GM08714 (cell line): ENCODE data around the gene SQOR.
A peak's percentile ranks its signal among the peaks of the same experiment; 100 is the strongest.

ENCODE experiments used
- H3K4me3 ChIP-seq: fragments of 200-500 bp; sonication (Bioruptor generic); 2 replicates; pipeline ENCODE4 v1.5.1; 2014; ENCODE audit warnings: mild to moderate bottlenecking, low read length, inconsistent platforms
- ZNF274 ChIP-seq: IDR thresholded peaks from 2 replicates; pipeline ENCODE4 v1.6.1; 2012; ENCODE audit warnings: mild to moderate bottlenecking, low read depth, low read length

Gene SQOR

DNA sequence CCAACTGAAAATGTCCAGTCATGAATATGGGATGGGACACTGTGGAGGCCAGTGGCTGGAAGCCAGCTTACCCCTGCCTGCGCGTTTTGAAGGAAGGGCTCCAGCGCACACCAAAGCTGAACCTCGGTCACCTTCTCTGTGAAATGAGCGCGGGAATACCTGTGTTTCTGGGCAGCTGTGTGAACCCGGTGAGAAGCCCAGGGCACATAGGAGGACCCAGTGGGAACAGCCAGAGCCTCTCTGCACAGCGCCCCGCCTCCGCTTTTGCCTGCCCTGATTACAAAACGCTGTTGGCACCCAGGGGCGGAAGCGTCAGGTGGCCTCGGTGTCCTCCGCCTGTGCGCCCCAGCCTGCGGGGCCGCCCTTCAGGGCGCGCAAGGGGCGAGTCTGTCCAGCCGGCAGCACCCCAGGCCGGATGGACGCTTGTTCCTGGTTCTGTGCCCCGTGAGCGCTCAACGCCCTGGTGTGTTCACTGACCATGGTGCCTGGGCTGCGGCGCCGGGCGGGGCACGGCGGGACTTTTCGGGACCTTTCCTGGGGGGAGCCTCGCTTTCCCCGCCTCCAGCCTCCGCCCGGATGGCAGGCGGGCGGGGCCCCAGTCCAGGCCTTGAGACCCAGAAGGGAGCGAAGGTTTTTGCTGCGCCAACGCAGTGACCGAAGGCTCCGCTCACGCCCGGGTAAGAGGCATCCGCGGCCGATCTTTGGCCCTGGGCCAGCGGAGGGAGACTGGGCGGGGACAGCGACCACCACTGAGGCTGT lies at the start of gene SQOR:
SQOR (plus strand) TSS at position 598 of the 759 bp plus-strand sequence. CDS start 23,895 bp downstream, outside the sequence.
- no peak for TF ChIP-seq ZNF274
- H3K4me3 ChIP-seq = peak within 1 kb of the TSS; percentile 83

DNA sequence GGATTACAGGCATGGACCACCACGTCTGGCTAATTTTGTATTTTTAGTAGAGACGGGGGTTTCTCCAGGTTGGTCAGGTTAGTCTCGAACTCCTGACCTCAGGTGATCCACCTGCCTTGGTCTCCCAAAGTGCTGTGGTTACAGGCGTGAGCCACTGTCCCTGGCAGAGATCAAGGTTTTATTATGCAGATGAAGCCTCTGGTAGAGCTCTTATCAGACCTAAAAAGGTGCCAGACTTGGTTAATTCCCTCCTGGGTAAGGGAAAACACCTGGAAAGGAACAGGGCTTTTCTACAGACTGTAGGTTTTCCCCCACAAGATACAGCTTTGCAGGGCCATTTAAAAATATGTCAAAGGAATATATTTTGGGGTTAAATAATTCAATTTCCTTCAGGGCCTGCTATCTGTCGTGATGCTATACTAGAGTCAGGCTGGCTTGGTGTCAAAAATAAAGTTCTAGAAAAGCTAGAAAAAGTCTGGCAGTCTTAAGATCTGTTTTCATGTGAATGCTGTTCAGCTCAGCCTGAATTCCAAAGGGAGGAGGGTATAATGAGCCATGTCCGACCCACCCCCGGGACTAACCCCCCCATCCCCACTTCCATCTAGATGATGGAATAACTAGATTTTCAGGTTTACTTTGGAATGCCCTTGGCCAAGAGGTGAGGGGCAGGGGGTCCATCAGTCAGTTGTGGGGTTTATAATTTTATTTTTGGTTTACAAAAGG lies 49.6 kb upstream of the SQOR start:
- no peak overlapping the region for H3K4me3 ChIP-seq
- no peak for TF ChIP-seq ZNF274

DNA sequence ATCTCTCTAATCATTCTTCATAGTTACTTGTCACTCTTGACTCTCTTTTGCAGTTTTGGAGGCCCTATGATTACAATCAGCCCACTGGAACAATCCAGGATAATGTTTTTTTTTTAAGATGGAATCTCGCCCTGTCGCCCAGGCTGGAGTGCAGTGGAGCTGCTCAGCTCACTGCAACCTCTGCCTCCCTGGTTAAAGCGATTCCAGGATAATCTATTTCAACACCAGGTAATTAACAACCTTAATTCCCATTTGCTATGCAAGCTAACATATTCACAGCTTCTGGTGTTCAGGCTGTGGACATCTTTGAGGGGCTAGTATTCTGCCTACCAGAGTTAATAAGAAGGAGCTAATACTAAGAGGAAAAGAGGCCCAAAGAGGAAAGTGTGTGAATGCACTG lies 48.7 kb upstream of the SQOR start:
- peak overlapping the region; percentile 100 for H3K4me3 ChIP-seq
- no peak for TF ChIP-seq ZNF274

DNA sequence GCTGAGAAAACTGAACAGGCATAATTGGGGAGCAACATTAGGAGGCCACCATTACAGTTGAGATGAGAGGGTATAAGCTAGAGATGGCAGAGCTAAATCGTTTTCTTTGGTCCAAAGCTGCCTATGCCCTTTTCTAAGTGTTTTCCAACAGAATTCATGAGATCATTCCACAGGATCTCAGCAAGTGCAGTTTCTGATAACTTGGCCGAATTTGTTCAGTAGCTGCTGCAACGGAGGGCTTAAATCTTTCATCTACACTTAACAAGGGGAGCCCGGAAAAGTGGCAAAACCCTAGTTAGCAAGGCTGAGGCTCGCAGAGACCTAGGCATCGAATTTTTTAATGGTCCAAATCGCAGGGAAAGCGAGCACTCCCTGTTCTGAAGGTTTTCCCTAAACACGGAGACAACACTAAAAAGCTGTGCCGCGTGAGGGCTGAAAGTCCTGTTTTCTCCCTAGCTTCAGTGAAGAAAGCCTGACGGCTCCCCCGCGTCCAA lies 48.2 kb upstream of the SQOR start:
- peak overlapping the region; percentile 100 for H3K4me3 ChIP-seq
- no peak for TF ChIP-seq ZNF274

DNA sequence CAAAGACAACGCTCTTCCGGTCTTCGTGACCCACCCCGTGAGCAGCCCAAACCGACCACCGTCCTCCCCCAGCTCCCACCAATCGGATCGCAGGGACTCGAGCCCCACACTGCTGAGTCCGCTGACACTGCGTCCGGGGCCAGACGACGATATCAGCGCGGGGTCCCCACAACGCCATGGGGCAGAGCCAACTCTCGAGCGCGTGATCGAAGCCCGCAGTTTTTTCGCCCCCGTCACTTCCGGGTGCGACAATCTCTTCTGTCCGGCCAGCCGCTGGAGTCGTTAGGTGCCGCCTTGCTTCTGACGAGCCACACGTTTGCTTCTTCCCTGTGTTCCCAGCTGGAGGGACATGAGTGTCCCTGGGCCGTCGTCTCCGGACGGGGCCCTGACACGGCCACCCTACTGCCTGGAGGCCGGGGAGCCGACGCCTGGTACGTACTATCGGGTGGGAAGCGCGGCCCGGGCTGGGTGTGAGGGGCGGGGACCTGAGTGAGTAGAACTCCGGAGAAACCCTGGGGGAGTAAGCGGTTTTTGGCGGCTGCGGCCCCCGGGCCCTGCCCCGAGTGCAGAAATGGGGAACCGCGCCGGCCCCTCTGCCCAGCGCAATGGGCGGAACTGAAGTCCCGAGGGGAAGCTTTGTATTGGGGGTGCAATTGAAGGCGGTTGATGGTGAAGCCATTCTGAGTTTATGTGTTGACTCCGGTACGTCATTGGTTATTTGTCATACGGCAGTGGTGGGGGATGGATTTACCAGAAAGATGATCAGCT lies 47.5 kb upstream of the SQOR start, which contains the start of gene BLOC1S6:
BLOC1S6 (plus strand) TSS at position 285 of the 768 bp plus-strand sequence; CDS start at position 350, 65 bp downstream.
- no peak for TF ChIP-seq ZNF274
- peak within 1 kb of the TSS; percentile 100 for H3K4me3 ChIP-seq

DNA sequence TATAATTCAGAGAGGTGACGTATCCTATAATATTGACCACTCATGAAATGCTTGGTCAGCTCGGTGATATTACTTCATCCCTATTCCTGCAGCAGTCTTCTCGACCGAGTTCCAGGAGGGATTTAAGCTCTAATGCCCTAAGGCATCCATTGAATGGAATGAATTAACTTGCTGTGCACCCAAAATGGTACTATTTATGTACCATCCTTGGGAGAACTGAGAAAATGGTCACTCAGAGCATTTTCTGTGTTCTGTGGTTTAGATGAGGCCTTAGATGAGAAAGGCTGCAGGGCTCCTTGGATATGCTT lies 47.0 kb upstream of the SQOR start:
- peak overlapping the region; percentile 100 for H3K4me3 ChIP-seq
- TF ChIP-seq ZNF274 = no peak

DNA sequence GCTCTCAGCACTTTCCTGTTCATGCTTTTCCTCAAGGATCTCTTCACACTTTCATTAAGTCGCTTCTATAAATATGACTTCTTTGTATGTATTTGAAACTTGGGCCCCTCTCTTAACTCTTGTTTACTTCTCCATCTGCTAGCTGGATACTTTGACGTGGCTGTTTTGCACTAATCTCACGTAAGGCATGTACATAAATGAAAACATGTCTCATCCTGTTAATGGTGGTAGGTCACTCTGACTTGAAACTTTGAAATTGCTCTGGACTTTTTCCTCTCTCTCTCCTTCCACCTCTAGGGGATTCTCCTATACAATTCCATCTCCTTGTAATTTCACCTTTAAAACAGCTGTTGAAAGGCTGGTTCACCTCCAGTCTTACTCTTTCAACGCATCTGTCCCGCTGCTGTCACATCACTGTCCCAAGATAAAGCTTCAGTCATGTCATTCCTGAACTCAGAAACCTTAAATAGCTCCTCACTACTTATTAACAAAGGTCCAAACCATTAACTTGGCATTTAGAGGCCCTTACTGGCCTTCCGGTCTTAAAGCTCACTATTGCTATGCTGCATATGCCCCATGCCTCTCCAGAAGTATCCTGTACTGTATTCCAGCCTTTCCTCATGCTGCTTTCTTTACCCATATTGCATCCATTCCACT lies 46.5 kb upstream of the SQOR start:
- no peak for TF ChIP-seq ZNF274

DNA sequence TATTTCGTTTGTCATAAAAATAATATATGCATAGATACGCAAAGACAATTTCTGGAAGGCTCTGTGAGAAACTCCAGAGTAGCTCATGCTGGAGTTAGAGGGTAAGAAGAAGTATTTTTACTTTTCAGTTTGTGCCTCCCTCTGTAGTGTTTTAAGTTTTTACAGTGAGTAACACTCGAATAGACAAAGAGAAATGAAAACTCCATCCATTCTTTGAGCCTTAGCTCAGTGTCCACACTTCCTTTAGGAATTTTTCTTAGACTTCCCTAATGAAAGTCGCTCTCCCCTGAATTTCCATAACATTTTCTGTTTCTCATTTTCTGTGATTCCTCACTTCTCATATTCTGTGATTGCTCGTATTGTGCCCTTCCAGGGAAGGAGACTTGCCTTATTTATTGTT lies 45.6 kb upstream of the SQOR start:
- H3K4me3 ChIP-seq = no peak overlapping the region; the same call in 1 of the 2 replicates
- no peak for TF ChIP-seq ZNF274

More for the DNA sequence above, 46.5 kb upstream of the SQOR start:
- peak overlapping the region; percentile 100 for H3K4me3 ChIP-seq

DNA sequence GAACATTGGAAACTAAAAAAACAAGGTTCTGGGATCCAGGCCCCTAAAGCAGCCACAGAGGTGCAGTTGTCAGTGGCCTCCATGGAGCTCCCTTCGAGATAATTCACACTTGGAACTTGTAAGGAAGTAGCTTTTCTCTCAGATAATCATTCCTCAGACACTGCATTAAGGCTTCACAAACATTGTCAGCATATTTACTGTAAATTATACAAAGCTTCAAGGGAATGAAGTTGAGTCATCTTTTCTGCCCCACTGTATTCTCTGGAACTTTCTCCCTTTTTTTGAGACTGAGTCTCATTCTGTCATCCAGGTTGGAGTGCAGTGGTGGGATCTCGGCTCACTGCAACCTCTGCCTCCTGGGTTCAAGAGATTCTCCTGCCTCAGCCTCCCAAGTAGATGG lies 40.5 kb upstream of the SQOR start:
- no peak for TF ChIP-seq ZNF274
- H3K4me3 ChIP-seq = no peak overlapping the region

DNA sequence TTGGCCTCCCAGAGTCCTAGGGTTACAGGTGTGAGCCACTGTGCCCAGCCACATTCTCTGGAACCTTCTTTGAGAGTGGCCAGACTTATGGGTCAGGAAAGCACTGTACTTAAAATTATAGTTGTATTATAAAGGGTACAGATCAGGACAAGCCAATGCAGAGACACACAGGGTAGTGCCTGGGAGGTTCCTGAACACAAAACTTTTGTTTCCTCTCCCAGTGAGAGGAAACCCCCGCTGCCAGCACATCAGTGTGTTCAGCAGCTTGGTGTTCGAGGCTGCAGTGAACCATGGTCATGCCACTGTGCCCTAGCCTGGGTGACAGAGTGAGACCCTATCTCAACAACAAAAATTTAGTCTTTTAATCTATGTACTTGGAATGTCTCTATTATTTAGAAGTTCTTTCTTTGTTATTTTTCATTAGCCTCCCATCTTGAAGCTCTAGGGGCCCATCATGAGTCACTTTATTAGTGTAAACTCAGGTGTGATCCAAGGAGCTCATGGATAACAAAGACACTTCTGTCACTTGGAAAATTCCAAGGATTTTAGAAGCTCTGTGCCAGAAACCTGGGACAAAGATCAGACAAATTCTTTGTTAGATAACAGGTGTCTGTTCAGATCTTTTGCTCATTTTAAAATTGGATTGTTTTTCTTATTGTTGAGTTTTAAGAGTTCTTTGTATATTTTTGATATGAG lies 39.8 kb upstream of the SQOR start:
- no peak for TF ChIP-seq ZNF274
- H3K4me3 ChIP-seq = no peak overlapping the region

DNA sequence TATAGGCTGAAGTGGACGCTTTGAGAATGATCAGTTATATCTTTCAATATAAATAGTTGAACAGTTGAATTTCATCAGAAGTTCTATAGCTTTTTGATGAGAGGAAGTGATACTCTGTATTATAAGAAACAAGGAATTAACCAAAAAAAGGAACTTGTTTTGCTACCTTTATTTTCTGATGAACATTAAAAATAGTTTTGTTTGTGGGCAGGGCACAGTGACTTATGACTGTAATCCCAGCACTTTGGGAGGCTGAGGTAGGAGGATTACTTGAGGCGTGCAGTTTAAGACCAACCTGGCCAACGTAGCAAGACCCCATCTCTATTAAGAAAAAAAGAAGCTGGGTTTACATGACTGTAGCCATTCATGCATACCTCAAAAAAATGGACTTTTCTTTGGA lies 30.9 kb upstream of the SQOR start:
- no peak overlapping the region for H3K4me3 ChIP-seq
- no peak for TF ChIP-seq ZNF274

DNA sequence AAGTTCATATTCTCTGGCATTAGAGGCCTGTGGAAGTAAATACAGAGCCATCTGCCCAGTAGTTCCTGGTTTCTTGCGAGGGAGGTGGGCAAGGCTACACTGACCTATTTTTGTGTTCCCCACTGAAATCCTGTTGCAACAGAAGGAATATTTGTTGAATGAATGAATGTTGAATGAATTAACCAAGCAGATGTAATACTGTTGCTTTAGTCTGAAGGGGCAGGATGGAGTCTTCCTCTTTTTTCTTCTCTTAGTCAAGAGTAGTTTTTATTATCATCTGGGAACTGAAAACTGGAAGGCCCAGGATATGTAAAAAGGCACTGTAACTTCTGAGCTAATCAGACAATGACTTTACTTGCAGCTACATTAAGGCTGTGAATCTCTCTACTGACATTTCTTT lies 30.5 kb upstream of the SQOR start:
- no peak overlapping the region for H3K4me3 ChIP-seq
- TF ChIP-seq ZNF274 = no peak

DNA sequence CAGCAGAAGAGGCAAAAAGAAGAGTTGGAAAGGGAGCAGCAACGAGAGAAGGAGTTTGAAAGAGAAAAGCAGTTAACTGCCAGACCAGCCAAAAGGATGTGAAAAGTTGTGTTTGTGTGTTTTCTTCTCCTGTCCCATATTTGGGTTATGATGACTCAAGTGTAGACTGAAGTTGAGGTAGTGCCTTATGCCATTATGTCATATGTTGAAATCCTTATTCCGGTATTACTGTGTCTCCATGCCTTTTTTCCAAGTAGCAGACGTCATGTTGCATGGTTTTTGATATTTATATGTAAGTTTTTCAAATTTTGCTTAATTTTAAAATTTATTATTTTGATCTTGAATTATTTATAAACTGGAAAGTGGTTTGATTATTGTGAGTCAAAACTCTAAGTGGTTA lies 28.4 kb upstream of the SQOR start:
- TF ChIP-seq ZNF274 = no peak

More for the DNA sequence above, 28.4 kb upstream of the SQOR start:
- H3K4me3 ChIP-seq = no peak overlapping the region
